ENCODE results near the gene TM9SF3.

GRCh38 chr10:96555330-96555729 lies 31.5 kb downstream of the TM9SF3 start:
- TF ChIP-seq, protein P1, sequence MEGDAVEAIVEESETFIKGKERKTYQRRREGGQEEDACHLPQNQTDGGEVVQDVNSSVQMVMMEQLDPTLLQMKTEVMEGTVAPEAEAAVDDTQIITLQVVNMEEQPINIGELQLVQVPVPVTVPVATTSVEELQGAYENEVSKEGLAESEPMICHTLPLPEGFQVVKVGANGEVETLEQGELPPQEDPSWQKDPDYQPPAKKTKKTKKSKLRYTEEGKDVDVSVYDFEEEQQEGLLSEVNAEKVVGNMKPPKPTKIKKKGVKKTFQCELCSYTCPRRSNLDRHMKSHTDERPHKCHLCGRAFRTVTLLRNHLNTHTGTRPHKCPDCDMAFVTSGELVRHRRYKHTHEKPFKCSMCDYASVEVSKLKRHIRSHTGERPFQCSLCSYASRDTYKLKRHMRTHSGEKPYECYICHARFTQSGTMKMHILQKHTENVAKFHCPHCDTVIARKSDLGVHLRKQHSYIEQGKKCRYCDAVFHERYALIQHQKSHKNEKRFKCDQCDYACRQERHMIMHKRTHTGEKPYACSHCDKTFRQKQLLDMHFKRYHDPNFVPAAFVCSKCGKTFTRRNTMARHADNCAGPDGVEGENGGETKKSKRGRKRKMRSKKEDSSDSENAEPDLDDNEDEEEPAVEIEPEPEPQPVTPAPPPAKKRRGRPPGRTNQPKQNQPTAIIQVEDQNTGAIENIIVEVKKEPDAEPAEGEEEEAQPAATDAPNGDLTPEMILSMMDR (IDR thresholded peaks at IDR 0.05), result no peak
- no peak for TF ChIP-seq POLR2A (IDR thresholded peaks at IDR 0.05)
